ENCODE data around the gene MEIS1.

MEIS1 gene

DNA sequence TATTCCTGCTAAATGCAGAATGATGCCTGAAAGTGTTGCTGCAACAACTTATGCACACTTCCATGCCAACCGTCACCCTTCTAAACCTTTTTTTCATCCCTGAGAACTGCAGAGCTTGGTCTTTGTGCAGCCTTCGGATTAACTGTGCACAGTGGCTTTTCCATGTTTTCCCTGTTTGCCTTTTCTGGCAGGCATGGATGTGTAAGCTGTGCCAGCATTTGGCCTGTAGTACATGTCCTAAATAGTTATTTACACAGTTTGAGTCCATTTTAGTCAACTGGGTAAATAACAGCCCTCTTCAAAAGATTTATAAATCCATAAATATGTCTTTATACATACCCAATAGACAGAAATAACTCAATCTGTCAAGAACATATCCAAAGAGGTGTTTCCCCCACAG is 31.5 kb downstream of the MEIS1 start:
- no peaks in the 10 kb centered on the region for H3K36me3 ChIP-seq (replicated peaks)
- H3K27me3 ChIP-seq (replicated peaks), result no peaks in the 10 kb centered on the region
- TF ChIP-seq, protein P1, sequence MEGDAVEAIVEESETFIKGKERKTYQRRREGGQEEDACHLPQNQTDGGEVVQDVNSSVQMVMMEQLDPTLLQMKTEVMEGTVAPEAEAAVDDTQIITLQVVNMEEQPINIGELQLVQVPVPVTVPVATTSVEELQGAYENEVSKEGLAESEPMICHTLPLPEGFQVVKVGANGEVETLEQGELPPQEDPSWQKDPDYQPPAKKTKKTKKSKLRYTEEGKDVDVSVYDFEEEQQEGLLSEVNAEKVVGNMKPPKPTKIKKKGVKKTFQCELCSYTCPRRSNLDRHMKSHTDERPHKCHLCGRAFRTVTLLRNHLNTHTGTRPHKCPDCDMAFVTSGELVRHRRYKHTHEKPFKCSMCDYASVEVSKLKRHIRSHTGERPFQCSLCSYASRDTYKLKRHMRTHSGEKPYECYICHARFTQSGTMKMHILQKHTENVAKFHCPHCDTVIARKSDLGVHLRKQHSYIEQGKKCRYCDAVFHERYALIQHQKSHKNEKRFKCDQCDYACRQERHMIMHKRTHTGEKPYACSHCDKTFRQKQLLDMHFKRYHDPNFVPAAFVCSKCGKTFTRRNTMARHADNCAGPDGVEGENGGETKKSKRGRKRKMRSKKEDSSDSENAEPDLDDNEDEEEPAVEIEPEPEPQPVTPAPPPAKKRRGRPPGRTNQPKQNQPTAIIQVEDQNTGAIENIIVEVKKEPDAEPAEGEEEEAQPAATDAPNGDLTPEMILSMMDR (IDR thresholded peaks at IDR 0.05; ENCODE audit: low read depth, low read length, missing control alignments), result no peak
- no peak overlapping the region for H3K4me3 ChIP-seq (ENCODE audit: low read depth, low read length)
- H3K27ac ChIP-seq, result no peak overlapping the region
- DNase-seq, result no peak
- in situ Hi-C loops (cut with HindIII; ENCODE audit: low pct_ligation_motif_present, low sequenced_read_pairs), result no loop called here

GRCh38 chr2:66467718-66468117 is 32.8 kb downstream of the MEIS1 start:
- TF ChIP-seq, protein P1 (IDR thresholded peaks at IDR 0.05; ENCODE audit: low read depth, low read length, missing control alignments), result no peak
- Histone ChIP-seq H3K27ac (no peak overlapping the region), H3K4me3 (ENCODE audit: low read depth, low read length) (no peak overlapping the region), H3K27me3 (replicated peaks) (no peaks in the 10 kb centered on the region), H3K36me3 (replicated peaks) (no peaks in the 10 kb centered on the region)
- no peak for DNase-seq
- in situ Hi-C loops (cut with HindIII; ENCODE audit: low pct_ligation_motif_present, low sequenced_read_pairs), result no loop called here

- Histone ChIP-seq H3K27me3 (replicated peaks) (no peaks in the 10 kb centered on the region), H3K27ac (no peak overlapping the region), H3K4me3 (ENCODE audit: low read depth, low read length) (no peak overlapping the region), H3K36me3 (replicated peaks) (no peaks in the 10 kb centered on the region)
- TF ChIP-seq, protein P1 (IDR thresholded peaks at IDR 0.05; ENCODE audit: low read depth, low read length, missing control alignments), result no peak
- in situ Hi-C loops (cut with HindIII; ENCODE audit: low pct_ligation_motif_present, low sequenced_read_pairs), result no loop called here
- no peak for DNase-seq
Observed at GRCh38 chr2:66469214-66469902, 34.4 kb downstream of the MEIS1 start.

GRCh38 chr2:66470199-66470598 is 35.3 kb downstream of the MEIS1 start:
- Histone ChIP-seq H3K27ac (no peak overlapping the region), H3K4me3 (ENCODE audit: low read depth, low read length) (no peak overlapping the region), H3K27me3 (replicated peaks) (no peaks in the 10 kb centered on the region), H3K36me3 (replicated peaks) (no peaks in the 10 kb centered on the region)
- DNase-seq, result no peak
- TF ChIP-seq, protein P1 (IDR thresholded peaks at IDR 0.05; ENCODE audit: low read depth, low read length, missing control alignments), result no peak
- in situ Hi-C loops (cut with HindIII; ENCODE audit: low pct_ligation_motif_present, low sequenced_read_pairs), result no loop called here

- DNase-seq, result no peak
Observed at GRCh38 chr2:66472225-66472843, 37.4 kb downstream of the MEIS1 start.

More at GRCh38 chr2:66472225-66472843, 37.4 kb downstream of the MEIS1 start:
- Histone ChIP-seq H3K36me3 (replicated peaks) (no peaks in the 10 kb centered on the region), H3K27ac (no peak overlapping the region), H3K27me3 (replicated peaks) (no peaks in the 10 kb centered on the region), H3K4me3 (ENCODE audit: low read depth, low read length) (no peak overlapping the region)
- in situ Hi-C loops (cut with HindIII; ENCODE audit: low pct_ligation_motif_present, low sequenced_read_pairs), result no loop called here
- TF ChIP-seq, protein P1 (IDR thresholded peaks at IDR 0.05; ENCODE audit: low read depth, low read length, missing control alignments), result no peak

Data from brain microvascular endothelial cell (primary cell).